ENCODE measurements around the gene RAB24.
"Not testable (repeated sequence)": the region's sequence is repeated elsewhere in the genome, so short reads cannot be mapped to it uniquely, and the experiment has no call there.

The RAB24 gene

DNA sequence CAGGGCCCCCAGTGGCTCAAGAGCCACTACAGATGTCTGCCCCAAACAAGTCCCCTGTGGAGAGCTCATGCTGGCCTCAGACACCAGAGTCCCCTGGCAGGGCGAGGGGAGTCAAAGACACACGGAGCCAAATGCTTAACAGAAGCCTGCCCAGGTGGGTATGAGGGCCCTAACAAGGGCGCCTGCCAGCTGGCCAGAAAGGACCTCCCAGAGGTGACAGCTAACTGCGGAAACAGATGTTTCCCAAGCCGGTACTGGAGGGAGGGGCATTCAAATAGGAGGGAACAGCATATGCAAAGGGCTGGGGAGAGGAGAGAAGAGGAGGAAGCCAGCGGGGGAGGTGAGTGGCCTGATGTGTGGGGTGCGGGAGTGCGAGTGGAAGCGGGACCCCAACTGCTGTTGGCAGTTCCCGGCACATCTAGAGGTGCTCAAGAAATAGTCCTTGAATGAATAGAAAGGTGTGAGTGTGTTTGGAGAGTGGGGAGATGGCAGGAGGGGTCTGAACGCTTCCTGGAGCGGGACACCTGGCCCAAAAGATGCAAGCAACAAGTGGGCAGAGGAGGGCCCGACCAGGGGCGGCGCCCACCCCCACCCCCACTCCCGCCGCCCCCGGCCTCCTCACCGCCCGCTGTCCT is 7.4 kb upstream of the RAB24 start:
- no peak for DNase-seq

DNA sequence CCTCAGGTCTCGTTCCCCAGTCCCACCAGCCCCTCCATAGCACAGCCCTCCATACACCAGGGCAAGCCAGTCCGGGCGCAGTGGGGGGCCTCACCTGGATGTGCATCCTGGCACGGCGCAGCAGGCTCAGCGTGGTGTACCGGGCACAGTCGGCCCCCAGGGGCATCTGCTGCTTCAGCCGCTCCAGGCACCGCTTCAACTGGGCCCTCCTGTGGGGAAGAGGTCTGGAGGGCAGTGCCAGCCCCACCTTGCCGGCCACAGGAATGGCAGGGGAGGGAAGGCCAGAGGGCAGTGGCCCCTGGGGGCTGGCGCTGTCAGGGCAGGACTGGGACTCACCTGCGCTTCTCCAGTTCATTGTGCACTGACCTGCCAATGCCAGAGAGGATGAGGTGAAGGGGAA is 6.8 kb upstream of the RAB24 start:
- no peak for DNase-seq

DNA sequence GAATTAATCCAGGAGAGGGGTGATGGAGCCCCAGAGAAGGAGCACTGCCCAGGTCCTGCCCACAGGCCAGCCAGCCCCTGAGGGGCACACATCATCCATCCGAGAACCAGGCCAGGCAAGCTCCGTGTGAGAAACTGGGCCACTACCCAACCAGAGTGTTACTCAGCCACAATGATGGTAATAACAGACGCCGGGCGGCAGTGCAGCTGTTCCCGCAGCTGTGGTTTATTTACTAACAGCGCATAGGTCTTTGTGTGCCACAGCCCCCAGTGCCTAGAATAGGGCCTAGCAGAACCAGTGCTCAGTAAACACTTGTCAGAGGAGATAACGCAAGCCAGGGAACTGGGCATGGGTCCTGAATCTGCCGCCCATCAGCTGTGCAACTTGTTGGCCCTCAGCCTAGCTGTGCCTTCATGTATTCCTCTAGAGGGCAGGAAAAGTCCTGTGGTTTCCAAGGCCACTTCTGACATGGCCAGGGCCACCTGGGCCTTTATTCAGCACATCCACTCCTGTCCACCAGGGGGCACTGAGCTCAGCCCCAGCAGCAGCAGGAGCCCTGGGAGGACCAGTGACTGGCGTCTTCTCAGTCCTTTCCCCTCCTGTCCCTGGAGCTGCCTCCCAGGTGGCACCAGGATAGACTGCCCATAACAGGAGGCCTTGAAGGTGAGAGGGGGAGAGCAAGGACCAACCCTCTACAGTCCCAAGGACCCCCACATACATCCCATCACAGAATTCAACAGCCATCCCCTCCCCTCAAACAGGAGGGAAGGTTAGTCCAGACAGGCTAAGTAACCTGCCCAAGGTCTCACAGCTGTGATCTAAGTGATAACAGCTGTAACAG is 6.1 kb upstream of the RAB24 start:
- DNase-seq, result no peak

DNA sequence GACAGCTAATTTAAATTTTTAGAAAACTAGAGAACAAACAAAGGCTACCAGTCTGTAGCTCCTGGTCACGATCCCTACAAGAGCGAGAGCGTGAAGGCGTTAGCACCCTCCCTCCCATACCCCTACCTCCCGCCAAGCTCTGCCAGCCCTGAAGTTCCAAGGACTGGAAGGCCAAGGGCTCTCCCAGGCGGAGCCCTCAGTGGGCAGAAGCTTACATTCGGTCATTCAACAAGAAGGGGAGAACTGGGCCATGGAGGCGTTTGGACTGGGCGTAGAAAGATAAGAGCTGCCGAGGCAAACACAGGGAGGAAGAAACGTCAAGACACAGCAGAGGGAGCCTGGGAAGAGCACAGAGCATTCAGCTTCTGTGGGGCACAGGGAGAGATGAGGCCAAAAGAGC is 5.2 kb upstream of the RAB24 start:
- DNase-seq, result no peak

DNA sequence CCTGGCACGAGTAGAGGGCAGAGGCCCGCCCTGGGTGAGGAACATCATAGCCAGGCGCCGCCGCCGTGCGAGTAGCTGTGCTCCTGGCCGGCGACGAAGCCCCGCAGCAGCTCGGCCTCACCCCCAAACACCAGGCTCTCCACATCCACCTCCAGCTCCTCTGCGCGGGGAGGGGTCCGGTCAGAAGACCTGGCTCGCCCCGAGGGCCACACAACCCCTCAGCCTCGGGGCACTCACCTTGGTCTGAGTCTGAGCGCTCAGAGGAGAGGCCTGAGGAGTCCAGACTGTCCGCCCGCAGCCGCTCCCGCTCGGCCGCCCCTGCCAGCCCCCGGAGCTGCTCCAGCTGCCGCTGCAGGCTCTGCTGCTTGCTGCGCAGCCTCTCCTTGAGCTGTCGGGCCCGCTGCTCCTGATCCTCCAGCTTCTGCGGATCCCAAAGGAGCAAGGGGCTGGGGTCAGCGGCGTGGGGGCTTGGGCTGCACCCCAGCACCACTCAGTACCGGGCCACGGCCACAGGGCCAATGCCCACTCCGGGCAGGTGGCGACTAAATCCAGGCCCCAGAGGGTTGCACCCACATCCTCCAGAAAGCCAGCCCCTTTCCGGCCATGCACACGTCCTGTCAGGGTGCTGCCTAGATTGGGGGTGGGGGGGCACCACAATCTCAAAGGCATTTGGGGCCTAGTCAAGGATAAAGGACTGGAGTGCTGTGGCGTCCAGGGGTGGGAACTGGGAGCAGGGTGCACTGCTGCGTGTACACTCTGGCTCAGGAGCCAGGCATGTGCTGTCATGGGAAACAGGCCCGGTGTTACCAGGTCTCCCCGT is 4.2 kb upstream of the RAB24 start:
- DNase-seq, result no peak

DNA sequence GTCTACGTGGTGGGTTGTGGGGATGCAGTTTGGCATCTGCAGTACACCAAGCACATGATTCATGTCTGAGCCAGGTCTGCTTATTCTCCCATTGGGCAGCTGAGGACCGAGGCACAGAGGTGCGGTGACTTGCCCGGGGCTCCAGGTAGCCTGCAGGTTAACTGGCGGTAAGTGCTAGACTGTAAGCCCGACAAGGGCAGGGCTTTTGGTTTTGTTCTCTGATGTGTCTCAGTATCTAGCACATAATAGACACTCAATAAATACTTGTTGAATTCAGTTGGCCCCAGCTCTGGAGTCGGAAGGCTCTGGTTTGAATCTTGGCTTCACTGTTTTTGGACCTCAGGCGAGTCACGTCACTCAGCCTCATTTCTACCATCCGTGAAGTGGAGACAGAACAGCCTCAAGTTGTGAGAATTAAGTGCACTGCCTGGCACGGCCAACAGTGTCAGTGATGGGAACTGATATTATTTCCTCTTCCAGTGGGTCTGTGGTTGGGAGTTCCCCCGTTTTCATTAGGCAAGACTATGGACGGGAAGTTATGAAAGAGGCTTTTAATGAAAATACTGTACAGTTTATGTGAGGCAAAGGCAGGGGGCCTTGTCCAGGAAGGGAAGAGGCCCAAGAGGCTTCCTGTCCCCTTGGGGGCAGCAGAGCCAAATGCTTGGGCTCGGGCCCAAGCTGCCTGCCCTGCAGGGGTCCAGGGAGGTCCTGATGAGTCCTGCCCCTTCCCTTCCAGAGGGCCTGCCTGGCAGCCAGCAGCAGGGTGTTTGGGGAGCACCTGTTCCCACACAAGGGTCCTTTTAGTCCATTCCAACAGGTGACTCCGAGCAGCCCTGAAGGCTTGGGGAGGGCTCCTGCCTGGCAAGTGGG is 3.4 kb upstream of the RAB24 start:
- no peak for DNase-seq

DNA sequence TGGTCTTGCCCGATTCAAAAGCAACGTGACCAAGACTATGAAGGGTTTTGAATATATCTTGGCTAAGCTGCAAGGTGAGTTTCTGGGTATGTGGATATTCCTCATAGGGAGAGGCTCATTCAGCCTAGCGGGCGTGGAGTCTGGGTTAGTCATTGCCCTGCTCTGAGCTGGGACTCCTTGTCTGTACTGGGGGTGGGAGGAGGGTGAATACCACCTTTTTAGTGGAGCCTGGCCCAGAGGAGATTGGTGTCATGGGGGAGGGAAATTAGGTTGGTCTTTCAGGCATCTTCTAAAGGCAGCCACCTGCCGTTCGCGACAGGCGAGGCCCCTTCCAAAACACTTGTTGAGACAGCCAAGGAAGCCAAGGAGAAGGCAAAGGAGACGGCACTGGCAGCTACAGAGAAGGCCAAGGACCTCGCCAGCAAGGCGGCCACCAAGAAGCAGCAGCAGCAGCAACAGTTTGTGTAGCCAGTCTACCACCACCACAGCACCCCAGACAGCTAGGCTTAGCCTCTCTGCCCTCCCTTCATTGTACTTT is 2.7 kb upstream of the RAB24 start:
- not testable (repeated sequence) for DNase-seq

DNA sequence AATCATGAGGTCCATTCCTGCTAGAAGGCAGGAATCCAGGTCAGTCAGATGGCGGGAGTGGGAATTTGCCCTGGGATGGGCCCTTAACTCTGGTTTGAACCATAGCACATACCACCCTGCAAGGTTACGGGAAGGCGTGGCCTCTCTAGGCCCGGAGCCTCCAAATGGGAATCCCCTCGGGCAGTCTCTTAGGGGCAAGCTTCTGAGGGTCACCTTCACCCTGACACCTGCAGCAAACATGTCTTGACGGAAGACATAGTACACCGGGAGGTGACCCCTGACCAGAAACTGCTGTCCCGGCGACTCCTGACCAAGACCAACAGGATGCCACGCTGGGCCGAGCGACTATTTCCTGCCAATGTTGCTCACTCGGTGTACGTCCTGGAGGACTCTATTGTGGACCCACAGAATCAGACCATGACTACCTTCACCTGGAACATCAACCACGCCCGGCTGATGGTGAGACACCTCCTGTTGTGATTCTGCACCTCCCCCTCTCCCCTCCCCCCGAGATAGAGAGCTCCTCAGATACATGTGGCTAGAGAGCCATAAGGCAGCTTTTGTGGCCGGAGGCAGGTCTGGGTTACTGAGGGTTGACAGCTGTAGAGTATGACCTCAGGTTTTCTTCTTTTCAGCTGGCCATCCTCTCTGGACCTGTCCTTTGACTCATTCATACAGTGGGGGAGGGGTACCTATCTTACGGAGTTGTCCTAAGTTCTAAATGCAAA is 1.0 kb upstream of the RAB24 start:
- DNase-seq, result no peak

DNA sequence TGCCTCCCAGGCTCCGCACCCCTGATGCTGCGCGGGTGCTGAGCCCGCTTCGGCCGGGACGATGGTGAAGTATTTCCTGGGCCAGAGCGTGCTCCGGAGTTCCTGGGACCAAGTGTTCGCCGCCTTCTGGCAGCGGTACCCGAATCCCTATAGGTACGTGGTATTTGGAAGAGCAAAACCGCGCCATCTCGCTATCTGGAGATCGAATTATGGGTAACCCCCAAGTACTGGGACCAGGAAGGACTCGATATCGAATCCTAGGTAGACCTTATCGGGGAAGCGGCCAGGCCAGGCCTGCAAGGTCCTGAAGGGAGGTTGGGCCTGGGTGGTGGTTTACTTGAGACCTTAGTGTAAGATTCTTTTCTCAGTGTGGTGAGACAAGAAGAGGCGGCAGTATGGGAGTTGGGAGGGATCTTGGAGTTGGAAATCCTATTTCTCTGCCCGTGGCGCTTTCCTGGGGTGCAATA is 439 bp upstream of the RAB24 start:
- DNase-seq, result no peak

DNA sequence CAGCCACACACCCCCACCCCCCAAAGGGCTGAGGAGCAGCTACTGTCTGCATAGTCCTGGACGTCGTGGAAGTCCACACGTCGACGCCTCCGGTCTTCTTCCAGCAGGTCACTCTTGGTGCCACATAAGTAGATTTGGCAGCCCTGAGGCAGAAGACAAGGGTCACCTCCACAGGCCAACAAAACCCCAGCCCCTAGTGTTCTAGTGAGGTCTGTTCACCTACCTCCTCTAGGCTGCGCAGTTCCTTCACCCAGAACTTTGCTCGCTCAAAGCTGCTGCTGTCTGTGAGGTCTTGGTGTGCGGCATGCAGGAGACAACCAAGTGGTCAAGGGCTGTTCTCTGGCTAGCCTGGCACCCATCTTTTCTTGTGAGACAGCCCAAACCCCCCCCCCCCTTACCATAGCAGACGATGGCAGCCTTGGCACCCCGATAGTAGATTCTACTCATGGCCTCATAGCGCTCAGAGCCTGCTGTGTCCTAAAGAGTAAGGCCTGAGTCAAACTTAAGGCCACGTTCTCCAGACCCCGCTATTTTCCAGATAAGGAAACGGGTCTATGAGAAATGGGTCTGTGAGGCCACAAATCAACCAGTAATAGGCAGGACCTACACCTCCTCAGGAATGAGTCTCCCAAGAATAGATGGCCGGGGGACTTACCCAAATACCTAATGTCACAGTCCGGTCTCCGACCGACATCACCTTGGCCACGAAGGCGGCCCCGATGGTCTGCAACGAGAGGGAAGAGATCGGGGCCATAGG is 987 bp downstream of the RAB24 start:
- DNase-seq, result no peak

DNA sequence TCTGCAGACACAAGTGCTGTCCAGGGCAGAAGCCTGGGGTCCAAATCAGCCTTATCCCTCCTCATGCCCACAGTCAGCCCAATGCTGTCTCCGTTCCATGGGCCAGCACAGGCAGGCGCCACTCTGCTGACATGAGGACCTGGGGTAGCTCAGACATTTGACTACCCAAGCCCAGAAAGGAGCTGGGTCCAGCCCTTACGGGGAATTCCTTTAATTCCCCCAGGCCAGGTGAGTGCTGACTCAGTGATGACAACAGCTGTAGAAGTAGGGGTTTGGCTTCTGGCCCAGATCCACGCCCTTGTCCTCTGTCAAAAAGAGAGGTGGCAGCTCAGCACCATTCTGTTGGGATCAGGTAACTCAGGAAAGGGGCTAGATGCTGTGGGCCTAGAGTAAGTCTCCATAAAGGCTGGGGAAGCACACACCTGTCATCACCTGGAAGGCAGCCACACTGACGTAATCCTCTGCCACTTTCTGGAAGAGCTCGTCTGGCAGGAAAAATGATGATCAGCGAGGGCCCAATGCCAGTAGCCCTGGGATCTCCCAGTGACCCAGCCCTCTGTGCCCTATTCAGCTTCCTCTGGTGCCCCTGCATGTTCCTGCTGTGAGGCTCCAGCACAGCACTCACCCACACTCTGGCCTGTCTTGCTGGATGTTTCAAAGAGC is 1.9 kb downstream of the RAB24 start:
- no peak for DNase-seq

DNA sequence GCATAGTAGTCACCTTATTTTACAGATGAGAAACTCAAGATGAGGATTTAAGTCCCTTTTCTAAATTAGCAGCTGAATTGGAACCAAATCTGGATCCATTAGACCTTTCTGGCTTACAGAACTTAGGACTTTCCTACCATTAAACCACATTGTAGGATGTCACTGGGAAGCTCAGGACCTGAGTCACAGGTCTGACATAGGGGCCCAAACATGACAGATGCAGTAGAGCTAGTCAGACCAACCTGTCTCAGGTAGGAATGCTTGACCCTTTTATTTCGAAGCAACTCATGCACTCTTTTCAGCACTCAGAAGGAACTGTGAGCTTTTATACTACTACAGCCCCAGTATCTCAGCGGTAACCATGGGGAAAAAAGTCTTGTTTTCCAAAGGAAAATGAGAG is 2.6 kb downstream of the RAB24 start:
- DNase-seq, result no peak

DNA sequence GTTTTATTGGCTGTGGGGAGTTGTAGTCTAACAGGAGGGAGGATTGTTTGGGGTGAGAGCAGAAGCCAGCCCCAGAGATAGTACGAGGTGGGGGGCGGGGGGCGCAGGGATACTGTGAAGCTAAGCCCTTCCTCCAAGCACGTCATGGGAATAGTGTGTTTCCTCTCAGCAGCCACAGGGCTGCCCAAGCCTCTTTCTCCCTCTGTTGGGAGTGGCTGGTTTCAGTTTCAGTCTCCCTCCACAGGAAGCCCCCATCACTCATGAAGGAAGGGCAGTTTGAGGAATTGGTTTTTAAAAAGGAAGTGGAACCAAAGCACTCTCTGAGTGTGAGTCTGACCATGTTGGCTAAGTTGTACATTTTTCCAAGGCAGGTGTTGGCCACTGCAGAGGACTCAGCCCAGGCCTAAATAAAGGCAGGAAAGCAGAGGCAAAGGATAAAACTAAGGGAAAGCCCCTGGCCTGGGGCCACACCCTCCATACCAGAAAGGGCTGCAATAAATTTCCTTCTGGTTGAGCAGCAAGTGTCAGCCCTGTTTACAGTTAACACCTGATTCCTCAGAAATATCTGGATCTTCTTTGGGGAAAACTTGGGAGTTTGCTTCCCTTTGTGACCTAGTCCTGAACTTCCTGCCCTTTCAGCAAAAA is 3.2 kb downstream of the RAB24 start:
- peak; percentile 56 for DNase-seq

DNA sequence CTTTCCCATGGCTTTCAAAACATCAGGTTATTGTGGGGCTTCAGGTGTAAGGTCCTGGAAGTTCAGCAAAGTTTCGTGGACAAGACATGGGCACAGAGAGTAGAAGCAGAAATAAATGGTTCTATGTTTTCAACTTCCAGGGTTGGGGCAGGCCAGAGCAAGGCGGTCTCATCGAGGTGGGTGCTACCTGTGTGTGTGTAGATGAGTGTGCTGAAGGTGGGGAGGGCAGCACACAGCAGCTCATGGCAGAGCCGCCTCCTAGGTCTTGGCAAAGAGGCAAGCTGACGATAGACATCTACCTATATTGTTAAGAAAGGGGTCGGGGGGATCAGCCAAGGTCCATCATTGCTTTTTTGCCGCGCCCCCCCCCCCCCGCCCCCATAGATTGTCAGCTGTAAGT is 3.8 kb downstream of the RAB24 start:
- DNase-seq, result no peak

DNA sequence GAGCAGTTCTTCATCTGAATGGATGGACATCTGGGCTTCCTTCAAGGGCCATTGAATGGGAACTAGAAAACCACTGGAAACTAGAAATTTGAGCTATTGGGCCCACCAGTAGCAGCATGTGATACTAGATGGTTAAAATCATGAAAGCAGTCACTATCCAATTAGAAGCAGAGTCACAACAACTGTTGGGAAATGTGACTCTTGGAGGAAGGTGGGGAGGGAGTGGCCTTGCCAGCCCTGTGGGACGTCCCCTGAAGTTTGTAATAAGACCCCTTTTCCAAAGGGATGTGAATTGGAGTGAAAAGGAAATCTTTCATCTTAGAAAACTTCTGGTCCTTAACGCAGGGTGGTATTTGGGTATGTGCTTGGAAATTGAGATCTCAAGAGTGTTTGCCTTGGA is 5.6 kb downstream of the RAB24 start:
- no peak for DNase-seq

DNA sequence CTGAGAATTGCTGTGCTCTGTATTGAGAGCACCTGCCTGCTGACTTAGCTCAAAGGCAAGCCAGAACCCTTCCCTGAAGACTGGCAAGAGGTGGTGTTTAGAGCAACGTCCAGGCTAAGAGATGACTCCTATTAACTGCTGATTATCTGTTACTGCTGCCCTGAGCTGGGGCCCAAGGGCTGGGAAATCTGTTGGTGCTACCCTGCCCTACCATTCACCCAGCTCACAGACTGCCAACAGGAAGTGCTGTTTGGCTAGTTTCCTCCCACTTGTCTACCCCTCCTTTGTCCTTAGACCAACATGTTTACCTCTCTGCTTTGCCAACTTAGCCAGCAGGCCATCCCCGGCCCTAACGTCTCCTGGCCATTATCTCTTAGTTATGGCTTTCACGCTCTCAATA is 6.9 kb downstream of the RAB24 start:
- no peak for DNase-seq

DNA sequence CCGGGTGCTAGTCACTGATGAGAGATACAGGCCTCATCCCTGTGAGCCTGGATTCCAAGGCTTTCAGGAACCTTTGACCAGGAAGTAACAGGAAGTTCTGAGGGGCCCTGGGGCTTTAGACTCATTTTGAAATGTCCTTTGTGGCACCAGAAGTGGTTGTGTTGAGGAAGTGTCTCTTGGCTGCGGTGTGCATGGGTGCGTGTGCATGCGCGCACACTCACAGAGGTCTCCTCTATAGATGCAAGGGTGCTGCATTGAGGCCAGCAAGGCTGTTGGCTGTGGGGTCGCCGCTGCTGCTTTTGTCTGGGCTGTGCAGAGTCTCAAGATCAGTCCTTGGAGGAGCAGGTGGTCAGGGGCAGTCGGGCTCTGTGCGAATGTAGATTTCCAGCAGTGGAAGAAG is 7.6 kb downstream of the RAB24 start:
- DNase-seq, result no peak

DNA sequence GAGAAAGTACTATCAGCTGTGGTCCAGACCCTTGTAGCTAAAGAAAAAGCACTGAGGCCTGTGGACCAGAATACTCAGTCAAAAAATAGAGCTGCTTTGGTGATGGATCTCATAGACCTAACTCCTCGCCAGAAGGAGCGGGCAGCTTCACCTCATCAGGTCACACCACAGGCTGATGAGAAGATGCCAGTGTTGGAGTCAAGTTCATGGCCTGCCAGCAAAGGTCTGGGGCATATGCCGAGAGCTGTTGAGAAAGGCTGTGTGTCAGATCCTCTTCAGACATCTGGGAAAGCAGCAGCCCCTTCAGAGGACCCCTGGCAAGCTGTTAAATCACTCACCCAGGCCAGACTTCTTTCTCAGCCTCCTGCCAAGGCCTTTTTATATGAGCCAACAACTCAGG is 8.9 kb downstream of the RAB24 start:
- DNase-seq, result no peak

DNA sequence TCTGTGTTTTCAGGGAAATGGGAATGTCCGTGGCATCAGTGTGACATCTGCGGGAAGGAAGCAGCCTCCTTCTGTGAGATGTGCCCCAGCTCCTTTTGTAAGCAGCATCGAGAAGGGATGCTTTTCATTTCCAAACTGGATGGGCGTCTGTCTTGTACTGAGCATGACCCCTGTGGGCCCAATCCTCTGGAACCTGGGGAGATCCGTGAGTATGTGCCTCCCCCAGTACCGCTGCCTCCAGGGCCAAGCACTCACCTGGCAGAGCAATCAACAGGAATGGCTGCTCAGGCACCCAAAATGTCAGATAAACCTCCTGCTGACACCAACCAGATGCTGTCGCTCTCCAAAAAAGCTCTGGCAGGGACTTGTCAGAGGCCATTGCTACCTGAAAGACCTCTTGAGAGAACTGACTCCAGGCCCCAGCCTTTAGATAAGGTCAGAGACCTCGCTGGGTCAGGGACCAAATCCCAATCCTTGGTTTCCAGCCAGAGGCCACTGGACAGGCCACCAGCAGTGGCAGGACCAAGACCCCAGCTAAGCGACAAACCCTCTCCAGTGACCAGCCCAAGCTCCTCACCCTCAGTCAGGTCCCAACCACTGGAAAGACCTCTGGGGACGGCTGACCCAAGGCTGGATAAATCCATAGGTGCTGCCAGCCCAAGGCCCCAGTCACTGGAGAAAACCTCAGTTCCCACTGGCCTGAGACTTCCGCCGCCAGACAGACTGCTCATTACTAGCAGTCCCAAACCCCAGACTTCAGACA is 9.5 kb downstream of the RAB24 start:
- DNase-seq, result no peak
